DOHH2 (cell line): ENCODE data around the gene PDE4D.

Source experiments
- H3F3A ChIP-seq: fragments of 200-600 bp; sonication (generic), shearing (Covaris generic); 2 replicates; pipeline ENCODE4 v1.6.0; 2016; ENCODE audit warnings: antibody characterized with exemption, mild to moderate bottlenecking; ENCODE audit not compliant: control insufficient read depth, insufficient read depth
- H3K27ac ChIP-seq: fragments of 200-600 bp; sonication (generic); 2 replicates; pipeline ENCODE4 v1.5.1; 2014; ENCODE audit warnings: low read depth, mild to moderate bottlenecking, low read length, moderate library complexity
- H3K27me3 ChIP-seq: fragments of 200-600 bp; sonication (generic); 2 replicates; pipeline ENCODE4 v1.6.1; 2014; ENCODE audit warnings: mild to moderate bottlenecking, low read length, mixed read lengths; ENCODE audit not compliant: control insufficient read depth
- H3K36me3 ChIP-seq: fragments of 200-600 bp; sonication (generic); 2 replicates; pipeline ENCODE4 v1.6.1; 2014; ENCODE audit warnings: mild to moderate bottlenecking, low read length, moderate library complexity, mixed read lengths; ENCODE audit not compliant: control insufficient read depth
- H3K4me1 ChIP-seq: fragments of 200-600 bp; sonication (generic); 2 replicates; pipeline ENCODE4 v1.6.1; 2014; ENCODE audit warnings: mild to moderate bottlenecking, low read length, mixed read lengths; ENCODE audit not compliant: control insufficient read depth
- H3K4me2 ChIP-seq: fragments of 200-600 bp; sonication (generic); 2 replicates; pipeline ENCODE4 v1.6.0; 2014; ENCODE audit warnings: mild to moderate bottlenecking, low read length, moderate library complexity
- H3K4me3 ChIP-seq: fragments of 200-600 bp; sonication (generic); 2 replicates; pipeline ENCODE4 v1.5.1; 2014; ENCODE audit warnings: mild to moderate bottlenecking, low read length, mixed read lengths
- H3K79me2 ChIP-seq: fragments of 200-600 bp; sonication (generic); 2 replicates; pipeline ENCODE4 v1.6.1; 2014; ENCODE audit warnings: mild to moderate bottlenecking, low read length, mixed read lengths; ENCODE audit not compliant: control insufficient read depth
- H3K9me2 ChIP-seq: fragments of 200-600 bp; sonication (generic); replicated peaks from 2 replicates; pipeline ENCODE4 v1.6.1; 2014; ENCODE audit warnings: mild to moderate bottlenecking, low read length, mixed read lengths; ENCODE audit not compliant: control insufficient read depth
- H3K9me3 ChIP-seq: fragments of 200-600 bp; sonication (generic); 2 replicates; pipeline ENCODE4 v1.6.1; 2014; ENCODE audit warnings: antibody characterized with exemption, low read length, mixed read lengths; ENCODE audit not compliant: control insufficient read depth, insufficient read depth
- H4K20me1 ChIP-seq: fragments of 200-600 bp; sonication (generic); 2 replicates; pipeline ENCODE4 v1.6.0; 2014; ENCODE audit warnings: low read depth, mild to moderate bottlenecking, antibody characterized with exemption, low read length, moderate library complexity; ENCODE audit not compliant: control insufficient read depth, insufficient read depth
- CTCF ChIP-seq: fragments of 200-600 bp; sonication (generic); IDR thresholded peaks from one replicate; pipeline ENCODE4 v1.5.1; 2014; ENCODE audit warnings: antibody characterized with exemption, mild to moderate bottlenecking, low read depth, low read length; ENCODE audit not compliant: poor library complexity, severe bottlenecking
- EZH2phosphoT487 ChIP-seq: fragments of 200-600 bp; sonication (generic); IDR thresholded peaks from 2 replicates; pipeline ENCODE4 v1.6.1; 2017; ENCODE audit warnings: borderline replicate concordance, mild to moderate bottlenecking, antibody characterized with exemption, low read length, moderate library complexity, mixed read lengths

The PDE4D gene

GRCh38 chr5:59341760-59342159 lies 551.8 kb downstream of the PDE4D start:
- H3F3A ChIP-seq = no peaks in the 10 kb centered on the region
- no peaks in the 10 kb centered on the region for H3K4me1 ChIP-seq
- H3K9me2 ChIP-seq = no peaks in the 10 kb centered on the region
- H3K36me3 ChIP-seq = no peaks in the 10 kb centered on the region
- no peak for TF ChIP-seq EZH2phosphoT487
- no peak for TF ChIP-seq CTCF
- H3K27ac ChIP-seq = no peak overlapping the region
- H4K20me1 ChIP-seq = no peaks in the 10 kb centered on the region
- no peaks in the 10 kb centered on the region for H3K9me3 ChIP-seq
- H3K4me2 ChIP-seq = no peak overlapping the region
- no peaks in the 10 kb centered on the region for H3K79me2 ChIP-seq
- no peak overlapping the region for H3K4me3 ChIP-seq
- H3K27me3 ChIP-seq = no peaks in the 10 kb centered on the region; the same call in 1 of the 2 replicates

GRCh38 chr5:59341155-59341554 lies 552.4 kb downstream of the PDE4D start:
- Histone ChIP-seq H3K4me2 (no peak overlapping the region), H3K9me2 (no peaks in the 10 kb centered on the region), H3K9me3 (no peaks in the 10 kb centered on the region), H3K4me1 (no peaks in the 10 kb centered on the region), H3K27ac (no peak overlapping the region), H3K79me2 (no peaks in the 10 kb centered on the region), H3F3A (no peaks in the 10 kb centered on the region), H4K20me1 (no peaks in the 10 kb centered on the region), H3K27me3 (no peaks in the 10 kb centered on the region; the same call in 1 of the 2 replicates), H3K4me3 (no peak overlapping the region), H3K36me3 (no peaks in the 10 kb centered on the region)
- no peak for TF ChIP-seq EZH2phosphoT487
- no peak for TF ChIP-seq CTCF

GRCh38 chr5:59340637-59341036 lies 552.9 kb downstream of the PDE4D start:
- Histone ChIP-seq H3K9me2 (no peaks in the 10 kb centered on the region), H3K27me3 (no peaks in the 10 kb centered on the region; the same call in 1 of the 2 replicates), H3K4me3 (no peak overlapping the region), H3F3A (no peaks in the 10 kb centered on the region), H3K4me1 (no peaks in the 10 kb centered on the region), H4K20me1 (no peaks in the 10 kb centered on the region), H3K4me2 (no peak overlapping the region), H3K9me3 (no peaks in the 10 kb centered on the region), H3K79me2 (no peaks in the 10 kb centered on the region), H3K36me3 (no peaks in the 10 kb centered on the region), H3K27ac (no peak overlapping the region)
- TF ChIP-seq EZH2phosphoT487 (no peak), CTCF (no peak)

GRCh38 chr5:59337240-59337639 lies 556.3 kb downstream of the PDE4D start:
- Histone ChIP-seq H3K9me3 (no peaks in the 10 kb centered on the region), H3K9me2 (no peaks in the 10 kb centered on the region), H3K79me2 (no peaks in the 10 kb centered on the region), H3K27me3 (no peaks in the 10 kb centered on the region; the same call in 1 of the 2 replicates), H3F3A (no peaks in the 10 kb centered on the region), H3K27ac (no peak overlapping the region), H3K4me2 (no peak overlapping the region), H3K4me1 (no peaks in the 10 kb centered on the region), H3K4me3 (no peak overlapping the region), H4K20me1 (no peaks in the 10 kb centered on the region), H3K36me3 (no peaks in the 10 kb centered on the region)
- TF ChIP-seq CTCF (no peak), EZH2phosphoT487 (no peak)
